Fibroblast of villous mesenchyme (primary cell): ENCODE results near the gene PDZD7. TPM values are rescaled to one million over a fixed set of nuclear protein-coding genes. Genes with fewer than 3 reads are reported as not detected.
A peak's percentile ranks its signal among the peaks of the same experiment; 100 is the strongest.

Experiments
- DNase-seq: peaks from one replicate; pipeline ENCODE4 v3.0.0-alpha.2; 2010; ENCODE audit warnings: low read depth
- H3K4me3 ChIP-seq: 2 replicates; pipeline ENCODE4 v1.5.1; 2011; ENCODE audit warnings: low read depth, mild to moderate bottlenecking, low read length
- total RNA-seq: library from RNA; depleted of rRNA; stranded (reverse); fragments of >200 nt; gene quantifications from 2 replicates; pipeline ENCODE4 v1.2.3, GENCODE V29; 2012
- TF ChIP-seq, protein P1 (sequence below): IDR thresholded peaks from 2 replicates; pipeline ENCODE4 v1.5.1; 2012; ENCODE audit warnings: low read depth, mild to moderate bottlenecking, low read length; ENCODE audit not compliant: insufficient read depth

PDZD7 gene
- total RNA-seq, 1 donor: 1.7 TPM

DNA sequence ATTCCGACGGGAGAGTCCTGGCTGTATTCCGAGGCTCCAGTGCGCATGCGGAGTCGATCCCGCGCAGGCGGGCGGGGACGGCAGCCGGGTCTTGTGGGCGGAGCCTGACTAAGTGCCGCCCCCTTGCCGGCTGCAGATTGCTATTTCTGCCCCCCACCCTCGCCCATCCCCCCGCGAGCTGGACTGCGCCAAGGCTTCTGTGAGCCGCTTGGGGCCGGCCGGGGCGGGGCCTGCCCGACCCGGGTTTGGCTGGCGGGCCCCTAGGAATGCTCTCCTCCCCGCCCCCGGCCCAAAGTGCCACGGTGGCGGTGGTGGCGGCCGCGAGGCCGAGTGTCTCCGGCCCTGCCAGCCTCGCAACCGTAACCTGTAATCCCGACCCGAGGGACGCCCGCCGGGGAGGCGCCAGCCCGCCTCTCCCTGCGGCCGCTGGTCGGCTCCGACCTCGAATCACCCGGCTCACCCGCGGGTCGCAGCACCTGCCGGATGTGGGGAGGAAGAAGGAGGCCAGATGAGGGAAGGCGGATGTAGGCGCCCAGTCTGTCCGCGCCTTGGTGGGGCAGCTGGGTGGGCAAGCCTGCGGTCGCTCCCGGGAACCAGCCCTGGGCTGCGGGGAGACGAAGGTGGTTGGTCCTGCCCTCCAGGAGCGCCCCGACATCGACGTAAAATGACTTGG is 30.2 kb upstream of the PDZD7 start:
- DNase-seq: peak; percentile 96
- TF ChIP-seq, protein P1, sequence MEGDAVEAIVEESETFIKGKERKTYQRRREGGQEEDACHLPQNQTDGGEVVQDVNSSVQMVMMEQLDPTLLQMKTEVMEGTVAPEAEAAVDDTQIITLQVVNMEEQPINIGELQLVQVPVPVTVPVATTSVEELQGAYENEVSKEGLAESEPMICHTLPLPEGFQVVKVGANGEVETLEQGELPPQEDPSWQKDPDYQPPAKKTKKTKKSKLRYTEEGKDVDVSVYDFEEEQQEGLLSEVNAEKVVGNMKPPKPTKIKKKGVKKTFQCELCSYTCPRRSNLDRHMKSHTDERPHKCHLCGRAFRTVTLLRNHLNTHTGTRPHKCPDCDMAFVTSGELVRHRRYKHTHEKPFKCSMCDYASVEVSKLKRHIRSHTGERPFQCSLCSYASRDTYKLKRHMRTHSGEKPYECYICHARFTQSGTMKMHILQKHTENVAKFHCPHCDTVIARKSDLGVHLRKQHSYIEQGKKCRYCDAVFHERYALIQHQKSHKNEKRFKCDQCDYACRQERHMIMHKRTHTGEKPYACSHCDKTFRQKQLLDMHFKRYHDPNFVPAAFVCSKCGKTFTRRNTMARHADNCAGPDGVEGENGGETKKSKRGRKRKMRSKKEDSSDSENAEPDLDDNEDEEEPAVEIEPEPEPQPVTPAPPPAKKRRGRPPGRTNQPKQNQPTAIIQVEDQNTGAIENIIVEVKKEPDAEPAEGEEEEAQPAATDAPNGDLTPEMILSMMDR: peak; percentile 5
- H3K4me3 ChIP-seq: peak overlapping the region; percentile 100

DNA sequence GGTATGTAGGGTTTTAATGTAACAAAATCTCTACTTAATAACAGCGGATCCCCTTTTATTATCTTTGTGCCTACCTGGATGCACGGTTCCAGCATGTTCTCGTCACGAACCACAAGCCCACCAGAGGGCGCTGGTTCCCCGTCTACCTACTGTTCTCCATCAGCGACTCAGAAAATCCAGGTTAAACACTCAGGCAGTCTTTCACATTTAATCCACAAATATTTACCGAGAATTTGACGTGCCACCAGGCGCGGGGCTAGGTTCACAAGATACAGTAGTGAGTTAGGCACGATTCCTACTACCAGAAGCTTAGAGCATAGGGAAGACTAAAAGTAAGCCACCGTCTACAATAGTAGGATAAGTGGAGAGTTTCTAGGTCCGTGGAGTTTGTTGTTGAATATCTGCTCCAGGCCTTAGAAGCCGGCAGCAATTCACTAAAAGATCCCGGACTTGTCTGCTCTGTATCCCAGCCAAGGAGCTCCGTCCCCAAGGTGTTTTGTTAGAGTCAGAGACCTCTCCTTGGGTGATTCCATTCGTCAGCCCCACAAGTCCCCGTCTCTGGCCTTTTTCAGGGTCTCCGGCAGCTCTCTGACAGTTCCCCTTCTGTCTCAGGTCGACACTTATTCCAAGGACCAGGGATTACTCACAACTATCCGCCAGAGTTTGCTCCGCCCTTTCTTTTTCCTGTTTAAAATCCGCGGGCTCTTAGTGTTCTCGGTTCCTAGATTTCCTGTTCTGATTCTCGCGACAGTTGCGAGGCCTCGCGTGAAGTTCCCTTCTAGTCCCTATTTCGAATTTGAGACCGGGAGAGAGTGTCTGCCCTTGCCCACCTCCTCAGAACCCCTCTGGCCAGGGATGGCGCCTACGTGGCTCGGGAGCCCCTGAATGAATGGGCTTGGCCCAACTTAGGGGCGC is 29.4 kb upstream of the PDZD7 start:
- TF ChIP-seq, protein P1: peak; percentile 85
- peak overlapping the region; percentile 100 for H3K4me3 ChIP-seq
- DNase-seq: peak; percentile 96

DNA sequence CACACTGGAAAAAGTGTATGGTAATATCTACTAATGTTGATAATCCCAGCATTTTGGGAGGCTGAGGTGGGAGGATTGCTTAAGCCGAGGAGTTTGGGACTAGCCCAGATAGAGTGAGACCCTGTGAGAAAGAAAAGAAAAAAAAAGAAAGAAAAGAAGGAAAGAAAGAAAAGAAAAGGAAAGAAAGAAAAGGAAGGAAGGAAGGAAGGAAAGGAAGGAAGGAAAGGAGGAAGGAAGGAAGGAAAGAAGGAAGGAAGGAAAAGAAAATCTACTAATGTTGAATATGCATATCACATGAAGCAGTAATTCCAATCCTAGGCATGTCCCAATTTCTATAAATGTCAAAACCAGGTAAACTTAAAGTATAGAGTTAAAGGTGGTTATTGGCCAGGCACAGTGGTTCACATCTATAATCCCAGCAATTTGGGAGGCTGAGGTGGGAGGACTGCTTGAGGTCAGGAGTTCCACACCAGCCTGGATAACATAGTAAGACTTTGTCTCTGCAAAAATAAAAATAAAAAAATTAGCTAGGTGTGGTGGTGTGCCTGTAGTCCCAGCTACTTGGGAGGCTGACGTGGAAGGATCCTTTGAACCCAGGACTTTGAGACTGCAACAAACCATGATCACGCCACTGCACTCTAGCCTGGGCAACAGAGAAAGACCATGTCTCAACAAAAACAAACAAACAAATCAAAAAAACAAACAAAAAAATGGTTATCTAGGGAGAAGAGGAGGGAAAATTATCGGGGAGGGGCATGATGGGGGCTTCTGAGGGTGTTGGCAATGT is 25.6 kb upstream of the PDZD7 start:
- TF ChIP-seq, protein P1: no peak
- DNase-seq: no peak

DNA sequence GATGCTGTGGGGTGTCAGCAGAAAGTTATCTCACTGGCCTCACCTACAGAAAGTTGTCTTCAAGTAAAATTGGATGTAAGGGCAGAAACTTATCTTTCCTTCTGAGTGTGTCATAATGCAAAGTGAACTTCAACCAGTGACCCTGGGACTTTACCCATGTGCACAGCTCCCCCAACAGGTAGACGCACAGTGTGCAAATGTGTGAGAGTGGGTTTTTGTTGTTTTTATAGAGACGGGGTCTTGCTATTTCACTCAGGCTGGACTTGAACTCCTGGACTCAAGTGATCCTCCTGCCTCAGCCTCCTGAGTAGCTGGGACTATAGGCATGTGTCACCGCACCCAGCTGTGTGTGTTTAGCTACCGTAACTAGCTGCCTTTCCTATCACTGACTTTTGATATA is 24.5 kb upstream of the PDZD7 start:
- TF ChIP-seq, protein P1: no peak
- no peak for DNase-seq
- no peak overlapping the region for H3K4me3 ChIP-seq

More for the DNA sequence above, 25.6 kb upstream of the PDZD7 start:
- no peak overlapping the region for H3K4me3 ChIP-seq

DNA sequence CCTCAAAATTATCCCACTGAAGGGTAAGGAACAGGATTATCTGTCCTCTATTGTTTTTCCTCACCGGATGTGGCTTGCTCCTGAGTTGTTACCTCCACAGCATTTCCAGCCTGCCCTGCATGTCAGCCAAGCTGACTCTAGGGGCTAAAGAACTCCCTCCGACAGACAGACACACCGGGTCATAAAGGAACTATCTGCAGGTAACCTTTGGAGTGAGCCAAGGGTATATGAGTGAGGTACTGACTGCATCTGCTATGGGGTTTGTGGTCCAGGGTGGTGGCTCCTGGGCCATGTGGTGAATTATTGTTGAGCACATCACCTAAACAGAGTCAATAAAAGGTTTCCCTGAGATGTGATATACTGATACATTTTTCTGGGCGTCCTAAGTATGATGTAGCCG is 23.9 kb upstream of the PDZD7 start:
- TF ChIP-seq, protein P1: no peak
- no peak for DNase-seq
- no peak overlapping the region for H3K4me3 ChIP-seq

DNA sequence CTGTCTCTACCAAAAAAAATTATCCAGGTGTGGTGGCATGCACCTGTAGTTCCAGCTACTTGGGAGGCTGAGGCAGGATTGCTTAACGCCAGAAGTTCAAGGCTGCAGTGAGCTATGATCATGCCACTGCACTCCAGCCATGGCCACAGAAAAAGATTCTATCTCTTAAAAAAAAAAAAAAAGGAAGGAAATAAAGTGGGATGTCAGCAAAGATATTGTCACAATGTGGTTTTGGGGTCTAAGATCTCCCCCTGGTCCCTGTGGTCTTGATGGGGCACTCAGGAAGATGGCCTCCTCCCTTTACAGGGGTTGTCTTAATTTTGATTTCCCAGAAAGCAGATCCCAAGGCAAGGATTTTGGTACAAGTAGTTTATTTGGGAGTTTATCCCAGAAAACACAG is 23.4 kb upstream of the PDZD7 start:
- DNase-seq: no peak
- TF ChIP-seq, protein P1: no peak
- no peak overlapping the region for H3K4me3 ChIP-seq
